Left renal pelvis (tissue), 4 donors: ENCODE results near the gene MEOX2. TPM values are rescaled to one million over a fixed set of nuclear protein-coding genes. Genes with fewer than 3 reads are reported as not detected.

Experiments
- DNase-seq, 4 donors: peaks; one replicate each; pipeline ENCODE4 v3.0.0-alpha.2; 2013; ENCODE audit warnings: low read depth in 4 of 4, low spot score in 3 of 4
- polyA plus RNA-seq, 4 donors: library from polyadenylated mRNA; unstranded; fragments of 120-200 nt; gene quantifications; one replicate each; pipeline ENCODE4 v1.2.1, GENCODE V29; 2013; ENCODE audit not compliant: insufficient read length in 4 of 4

MEOX2 gene
- polyA plus RNA-seq, 4 donors, result 1.7 to 12.9 (median 4.2) TPM

DNA sequence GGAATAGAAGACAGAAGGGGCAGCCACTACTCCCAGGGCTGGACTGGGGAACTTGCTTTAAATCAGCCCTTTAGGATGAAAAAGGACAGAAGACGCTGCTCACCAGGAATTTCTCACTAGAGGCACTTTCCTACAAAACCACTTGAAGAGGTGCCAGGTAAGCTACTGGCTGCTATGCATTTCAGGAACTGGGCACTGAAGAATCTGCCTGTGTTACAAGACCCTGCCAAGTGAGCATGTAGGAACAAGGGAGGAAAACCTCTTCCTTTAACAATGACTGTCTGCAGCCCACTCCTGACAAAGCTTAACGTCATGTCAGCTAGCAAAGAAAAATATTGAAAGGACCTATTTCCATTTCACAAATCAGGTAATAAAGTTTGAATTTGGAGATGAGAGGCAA is 118.8 kb downstream of the MEOX2 start:
- no peak for DNase-seq

DNA sequence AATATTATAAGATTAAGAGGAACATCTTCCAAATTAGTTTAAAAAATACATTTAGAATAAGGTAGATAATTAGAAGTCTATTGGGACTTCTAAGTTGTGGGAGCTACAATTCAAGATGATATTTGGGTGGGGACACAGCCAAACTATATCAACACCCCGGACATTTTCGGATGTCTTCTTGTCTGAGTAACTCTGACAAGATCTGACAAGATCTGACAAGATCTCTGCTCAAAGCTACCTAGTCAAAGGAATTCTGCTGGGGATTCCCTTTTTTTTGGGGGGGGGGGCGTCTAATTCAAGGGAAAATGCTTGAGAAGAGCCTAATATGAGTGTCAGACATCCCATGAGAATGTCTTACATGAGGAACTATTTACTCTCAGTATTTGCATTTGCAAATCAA is 119.4 kb downstream of the MEOX2 start:
- no peak for DNase-seq

DNA sequence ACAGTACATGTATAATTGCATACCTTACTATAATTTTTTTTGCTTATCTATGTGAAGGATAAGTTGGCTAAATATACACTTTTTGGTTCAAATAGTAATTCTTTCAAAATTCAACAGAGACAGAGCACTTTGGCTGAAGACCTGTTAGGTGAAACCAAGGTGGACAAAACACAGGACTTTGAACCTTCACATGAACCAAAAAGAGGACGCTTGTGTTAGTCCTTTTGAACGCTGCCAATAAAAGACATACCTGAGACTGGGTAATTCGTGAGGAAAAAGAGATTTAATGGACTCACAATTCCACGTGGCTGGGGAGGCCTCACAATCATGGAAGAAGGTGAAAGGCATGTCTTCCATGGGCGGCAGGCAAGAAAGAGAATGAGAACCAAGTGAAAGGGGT is 120.0 kb downstream of the MEOX2 start:
- no peak for DNase-seq

DNA sequence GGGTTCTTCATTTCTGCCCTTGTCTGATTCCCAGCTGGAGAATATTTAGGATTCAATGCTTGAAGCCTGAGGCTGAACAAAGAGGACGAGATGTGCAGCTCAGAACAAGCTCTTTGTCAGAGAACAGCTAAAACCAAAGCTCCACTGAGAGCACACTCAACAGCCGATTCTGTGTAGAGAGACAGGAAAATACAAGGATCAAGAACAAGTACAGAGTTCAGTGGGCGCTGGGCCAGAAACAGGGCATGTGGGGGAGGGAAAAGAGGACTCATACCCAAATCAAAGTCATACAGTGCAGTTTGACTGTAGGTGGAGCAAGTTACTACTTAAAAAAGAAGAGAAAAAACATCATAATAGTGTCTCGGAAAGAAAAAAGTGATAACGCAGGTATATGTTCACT is 124.6 kb downstream of the MEOX2 start, which contains the start of gene AGMO:
Gene AGMO (minus strand): TSS at position 181 of the 400 bp plus-strand sequence.
- DNase-seq, result no peak

Other genes starting within 250 kb of the MEOX2 start
- 1 to 10 TPM in 1 of 4 donors, under 1 TPM in 3; 0.30 to 1.3 (median 0.73) TPM for gene AGMO, start 124.7 kb downstream of the MEOX2 start, polyA plus RNA-seq